Measurements from ENCODE around the gene DNAJB2.
"Not testable (repeated sequence)": the region's sequence is repeated elsewhere in the genome, so short reads cannot be mapped to it uniquely, and the experiment has no call there.

The DNAJB2 gene

GRCh38 chr2:219279151-219279915 is at the start of gene DNAJB2:
Gene DNAJB2, plus strand, starts transcription at chr2:219279366. Its CDS starts 468 bp downstream, at chr2:219279834.
- DNase-seq = peak; percentile 99

GRCh38 chr2:219230059-219230540 is 49.1 kb upstream of the DNAJB2 start:
- peak; percentile 49 for DNase-seq

GRCh38 chr2:219234331-219234730 is 44.8 kb upstream of the DNAJB2 start:
- no peak for DNase-seq

GRCh38 chr2:219243291-219243761 is 35.8 kb upstream of the DNAJB2 start:
- no peak for DNase-seq

- no peak for DNase-seq
Measured at GRCh38 chr2:219244789-219245147, 34.4 kb upstream of the DNAJB2 start.

GRCh38 chr2:219245148-219245898 is 33.8 kb upstream of the DNAJB2 start, which contains the start of the genes GLB1L and STK16:
Gene GLB1L, minus strand, starts transcription at chr2:219245444. Its CDS starts 1,871 bp downstream, at chr2:219243573.
Gene STK16, plus strand, starts transcription at chr2:219245479. Its CDS starts 521 bp downstream, at chr2:219246000.
- DNase-seq = peak; percentile 89

- DNase-seq = no peak
Measured at GRCh38 chr2:219245899-219246230, 33.3 kb upstream of the DNAJB2 start.

GRCh38 chr2:219246559-219246958 is 32.6 kb upstream of the DNAJB2 start:
- DNase-seq = no peak

- DNase-seq = peak; percentile 61
Measured at GRCh38 chr2:219247678-219248642, 31.2 kb upstream of the DNAJB2 start.

GRCh38 chr2:219248845-219249202 is 30.3 kb upstream of the DNAJB2 start:
- no peak for DNase-seq

- no peak for DNase-seq
Measured at GRCh38 chr2:219249203-219249980, 29.8 kb upstream of the DNAJB2 start.

GRCh38 chr2:219250049-219250781 is 29.0 kb upstream of the DNAJB2 start:
- no peak for DNase-seq

GRCh38 chr2:219251656-219252055 is 27.5 kb upstream of the DNAJB2 start:
- DNase-seq = no peak

GRCh38 chr2:219252084-219252483 is 27.1 kb upstream of the DNAJB2 start:
- DNase-seq = peak; percentile 38

- peak; percentile 51 for DNase-seq
Measured at GRCh38 chr2:219252570-219252899, 26.6 kb upstream of the DNAJB2 start.

GRCh38 chr2:219252900-219253752 is 26.0 kb upstream of the DNAJB2 start, which contains the start of gene TUBA4B:
Gene TUBA4B, plus strand, starts transcription at chr2:219253243. Its CDS starts 165 bp downstream, at chr2:219253408.
- peak; percentile 43 for DNase-seq

GRCh38 chr2:219253753-219254589 is 25.2 kb upstream of the DNAJB2 start, which contains the start of gene TUBA4A:
Gene TUBA4A, minus strand, starts transcription at chr2:219253918. Its CDS starts 60 bp downstream, at chr2:219253858.
- DNase-seq = peak; percentile 92

GRCh38 chr2:219254590-219255201 is 24.5 kb upstream of the DNAJB2 start:
- DNase-seq = no peak

- DNase-seq = not testable (repeated sequence)
Measured at GRCh38 chr2:219258942-219259341, 20.2 kb upstream of the DNAJB2 start.

Data from stimulated activated CD4-positive, alpha-beta T cell treated with anti-CD3 and anti-CD28 coated beads, Interleukin-4, amount 100 ng/mL, for 1 hour (primary cell).